ENCODE data around the gene NFIA. TPM values are rescaled to one million over a fixed set of nuclear protein-coding genes. Genes with fewer than 3 reads are reported as not detected.
A peak's percentile ranks its signal among the peaks of the same experiment; 100 is the strongest.

The NFIA gene
- total and polyA plus RNA-seq, 2 of the 13 experiments (the other 11 are each of a cell fraction or from before 2014, with no cell fraction given), result 14.7 to 28.5 TPM

- TF ChIP-seq ZNF318 (CRISPR knock-in tag; IDR thresholded peaks at IDR 0.05) (no peak), NR3C1 (CRISPR knock-in tag; IDR thresholded peaks at IDR 0.05) (no peak), ZNF547 (CRISPR knock-in tag; IDR thresholded peaks at IDR 0.05) (no peak), IKZF4 (CRISPR knock-in tag; IDR thresholded peaks at IDR 0.05; ENCODE audit: borderline replicate concordance, low read depth, not compliant biosample characterization) (no peak), JARID2 (CRISPR knock-in tag; IDR thresholded peaks at IDR 0.05; ENCODE audit: insufficient replicate concordance) (no peak), EP300 (IDR thresholded peaks at IDR 0.05; ENCODE audit: low read depth in 2 of 2, low read length in 2 of 2) (0 out of 4 replicates have a peak, but pooled peaks of 1 of the 2 experiments have one; percentile 23), EP300 (CRISPR knock-in tag; IDR thresholded peaks at IDR 0.05; ENCODE audit: borderline replicate concordance) (no peak), ZSCAN20 (CRISPR knock-in tag; IDR thresholded peaks at IDR 0.05; ENCODE audit: borderline replicate concordance) (no peak), CEBPB (IDR thresholded peaks at IDR 0.05; ENCODE audit: borderline replicate concordance, low read depth, low read length) (peak; percentile 34; the same call in 1 of the 2 replicates), CREB3 (CRISPR knock-in tag; IDR thresholded peaks at IDR 0.05) (no peak), ZNF790 (CRISPR knock-in tag; IDR thresholded peaks at IDR 0.05; ENCODE audit: borderline replicate concordance) (no peak), NR2F1 (CRISPR knock-in tag; IDR thresholded peaks at IDR 0.05) (no peak), ZEB1 (IDR thresholded peaks at IDR 0.05; ENCODE audit: insufficient replicate concordance, low read depth) (no peak), ARID5B (CRISPR knock-in tag; IDR thresholded peaks at IDR 0.05) (peak; percentile 61; the same call in 1 of the 2 replicates), POGZ (CRISPR knock-in tag; IDR thresholded peaks at IDR 0.05) (peak; percentile 78)
Measured at GRCh38 chr1:61230523-61230922, 148.2 kb downstream of the NFIA start (continued).
